Stimulated activated naive CD8-positive, alpha-beta T cell treated with anti-CD3 and anti-CD28 coated beads, Interleukin-15, amount 100 ng/mL, for 72 hours (primary cell): ENCODE data around the gene TBC1D5.
A peak's percentile ranks its signal among the peaks of the same experiment; 100 is the strongest.

ENCODE experiments used
- ATAC-seq: fragments of 150-1000 bp; cut with Tn5 transposase; 2 replicates; pipeline ENCODE4 v1.10.0; 2021; ENCODE audit warnings: mild to moderate bottlenecking, moderate library complexity
- DNase-seq, 2 donors: peaks; one replicate each; pipeline ENCODE4 v3.0.0; 2021 to 2022
- H3K27ac Mint-ChIP-seq, 2 donors: one replicate each; pipeline ENCODE4 v1.8.0; 2022; ENCODE audit warnings: mild to moderate bottlenecking in 2 of 2, mixed read lengths in 2 of 2, moderate library complexity in 2 of 2
- H3K27me3 Mint-ChIP-seq: one replicate; pipeline ENCODE4 v1.8.0; 2022; ENCODE audit warnings: mixed read lengths
- H3K4me1 Mint-ChIP-seq: one replicate; pipeline ENCODE4 v1.8.0; 2022; ENCODE audit warnings: mild to moderate bottlenecking, mixed read lengths
- H3K4me3 Mint-ChIP-seq, 2 donors: one replicate each; pipeline ENCODE4 v1.8.0; 2022; ENCODE audit warnings: mild to moderate bottlenecking in 2 of 2, mixed read lengths in 2 of 2, moderate library complexity in 1 of 2
- H3K9me3 Mint-ChIP-seq, 2 donors: one replicate each; pipeline ENCODE4 v1.8.0; 2022; ENCODE audit warnings: mixed read lengths in 2 of 2

The TBC1D5 gene

GRCh38 chr3:17183951-17184550 is 558.4 kb downstream of the TBC1D5 start:
- H3K4me3 Mint-ChIP-seq, result no peak overlapping the region
- H3K9me3 Mint-ChIP-seq, result no peaks in the 10 kb centered on the region
- peak; percentile 60 for ATAC-seq
- peaks cover 42% of the 10 kb centered on the region for H3K4me1 Mint-ChIP-seq
- no peaks in the 10 kb centered on the region for H3K27me3 Mint-ChIP-seq
- DNase-seq, result no peak
- H3K27ac Mint-ChIP-seq, result no peak overlapping the region

GRCh38 chr3:17182166-17182565 is 560.3 kb downstream of the TBC1D5 start:
- H3K4me3 Mint-ChIP-seq, result peak overlapping the region; percentile 53 to 63
- H3K27me3 Mint-ChIP-seq, result no peaks in the 10 kb centered on the region
- ATAC-seq, result peak; percentile 74
- peak overlapping the region in 1 of 2 donors; percentile 58 for H3K27ac Mint-ChIP-seq
- peaks cover 36% of the 10 kb centered on the region for H3K4me1 Mint-ChIP-seq
- no peaks in the 10 kb centered on the region for H3K9me3 Mint-ChIP-seq
- no peak for DNase-seq

GRCh38 chr3:17181413-17181907 is 561.0 kb downstream of the TBC1D5 start:
- peaks cover 36% of the 10 kb centered on the region for H3K4me1 Mint-ChIP-seq
- ATAC-seq, result no peak
- no peak overlapping the region for H3K27ac Mint-ChIP-seq
- H3K27me3 Mint-ChIP-seq, result no peaks in the 10 kb centered on the region
- no peaks in the 10 kb centered on the region for H3K9me3 Mint-ChIP-seq
- no peak for DNase-seq
- no peak overlapping the region for H3K4me3 Mint-ChIP-seq

GRCh38 chr3:17179381-17180205 is 562.8 kb downstream of the TBC1D5 start:
- Mint-ChIP-seq H3K4me1 (peaks cover 36% of the 10 kb centered on the region), H3K9me3 (no peaks in the 10 kb centered on the region), H3K27me3 (no peaks in the 10 kb centered on the region), H3K27ac (no peak overlapping the region), H3K4me3 (no peak overlapping the region)
- peak; percentile 58 for ATAC-seq
- DNase-seq, result no peak

GRCh38 chr3:17176757-17177156 is 565.7 kb downstream of the TBC1D5 start:
- Mint-ChIP-seq H3K27ac (no peak overlapping the region), H3K4me1 (peaks cover 14% of the 10 kb centered on the region), H3K9me3 (no peaks in the 10 kb centered on the region), H3K4me3 (no peak overlapping the region), H3K27me3 (no peaks in the 10 kb centered on the region)
- no peak for ATAC-seq
- no peak for DNase-seq

- H3K27me3 Mint-ChIP-seq, result no peaks in the 10 kb centered on the region
- no peaks in the 10 kb centered on the region for H3K9me3 Mint-ChIP-seq
- ATAC-seq (no peak), DNase-seq (no peak)
- H3K27ac Mint-ChIP-seq, result no peak overlapping the region
- H3K4me1 Mint-ChIP-seq, result peaks cover 9% of the 10 kb centered on the region
- no peak overlapping the region for H3K4me3 Mint-ChIP-seq
These were observed 567.1 kb downstream of the TBC1D5 start for GRCh38 chr3:17175187-17175807.

- Mint-ChIP-seq H3K4me3 (no peak overlapping the region), H3K27ac (no peak overlapping the region), H3K27me3 (no peaks in the 10 kb centered on the region), H3K4me1 (peaks cover 4% of the 10 kb centered on the region), H3K9me3 (no peaks in the 10 kb centered on the region)
- peak; percentile 50 for ATAC-seq
- no peak for DNase-seq
These were observed 576.1 kb downstream of the TBC1D5 start for GRCh38 chr3:17166369-17166768.

- H3K27me3 Mint-ChIP-seq, result no peaks in the 10 kb centered on the region
- peaks cover 25% of the 10 kb centered on the region for H3K4me1 Mint-ChIP-seq
- no peak overlapping the region for H3K27ac Mint-ChIP-seq
- no peaks in the 10 kb centered on the region for H3K9me3 Mint-ChIP-seq
- DNase-seq (no peak), ATAC-seq (no peak)
- no peak overlapping the region for H3K4me3 Mint-ChIP-seq
These were observed 580.3 kb downstream of the TBC1D5 start for GRCh38 chr3:17162116-17162515.

- H3K9me3 Mint-ChIP-seq, result no peaks in the 10 kb centered on the region
- ATAC-seq (no peak), DNase-seq (no peak)
- H3K27me3 Mint-ChIP-seq, result no peaks in the 10 kb centered on the region
- H3K4me1 Mint-ChIP-seq, result peaks cover 25% of the 10 kb centered on the region
- H3K27ac Mint-ChIP-seq, result no peak overlapping the region
- H3K4me3 Mint-ChIP-seq, result no peak overlapping the region
These were observed 581.8 kb downstream of the TBC1D5 start for GRCh38 chr3:17160597-17160996.

GRCh38 chr3:17158941-17159682 is 583.3 kb downstream of the TBC1D5 start:
- peaks cover 30% of the 10 kb centered on the region for H3K4me1 Mint-ChIP-seq
- H3K9me3 Mint-ChIP-seq, result no peaks in the 10 kb centered on the region
- H3K27me3 Mint-ChIP-seq, result no peaks in the 10 kb centered on the region
- ATAC-seq, result peak; percentile 72
- H3K27ac Mint-ChIP-seq, result no peak overlapping the region
- no peak for DNase-seq
- no peak overlapping the region for H3K4me3 Mint-ChIP-seq

- Mint-ChIP-seq H3K27ac (no peak overlapping the region), H3K4me3 (no peak overlapping the region), H3K27me3 (no peaks in the 10 kb centered on the region), H3K4me1 (peaks cover 34% of the 10 kb centered on the region), H3K9me3 (peaks cover 7% of the 10 kb centered on the region in 2 donors)
- ATAC-seq (no peak), DNase-seq (no peak)
These were observed 584.7 kb downstream of the TBC1D5 start for GRCh38 chr3:17157713-17158112.

- Mint-ChIP-seq H3K9me3 (peaks cover 9% of the 10 kb centered on the region in 2 donors), H3K4me1 (peaks cover 42% of the 10 kb centered on the region), H3K27me3 (no peaks in the 10 kb centered on the region), H3K27ac (peak overlapping the region in 1 of 2 donors; percentile 68), H3K4me3 (no peak overlapping the region)
- DNase-seq, result no peak
- no peak for ATAC-seq
These were observed 585.6 kb downstream of the TBC1D5 start for GRCh38 chr3:17156864-17157263.

GRCh38 chr3:17155951-17156350 is 586.5 kb downstream of the TBC1D5 start:
- Mint-ChIP-seq H3K4me1 (peaks cover 51% of the 10 kb centered on the region), H3K27me3 (no peaks in the 10 kb centered on the region), H3K4me3 (no peak overlapping the region), H3K27ac (no peak overlapping the region), H3K9me3 (peaks cover 9% of the 10 kb centered on the region in 2 donors)
- ATAC-seq (no peak), DNase-seq (no peak)

- H3K9me3 Mint-ChIP-seq, result peaks cover 15 to 17% of the 10 kb centered on the region in 2 donors
- H3K27me3 Mint-ChIP-seq, result no peaks in the 10 kb centered on the region
- ATAC-seq (no peak), DNase-seq (no peak)
- no peak overlapping the region for H3K4me3 Mint-ChIP-seq
- H3K4me1 Mint-ChIP-seq, result peaks cover 51% of the 10 kb centered on the region
- H3K27ac Mint-ChIP-seq, result peak overlapping the region in 1 of 2 donors; percentile 67
These were observed 587.5 kb downstream of the TBC1D5 start for GRCh38 chr3:17154941-17155340.

- Mint-ChIP-seq H3K27me3 (no peaks in the 10 kb centered on the region), H3K9me3 (peaks cover 15 to 17% of the 10 kb centered on the region in 2 donors), H3K4me1 (peaks cover 44% of the 10 kb centered on the region), H3K4me3 (no peak overlapping the region), H3K27ac (no peak overlapping the region)
- ATAC-seq (no peak), DNase-seq (no peak)
These were observed 588.2 kb downstream of the TBC1D5 start for GRCh38 chr3:17154221-17154620.
